Vagina (tissue), 2 donors: ENCODE results near the gene ROGDI. TPM values are rescaled to one million over a fixed set of nuclear protein-coding genes. Genes with fewer than 3 reads are reported as not detected.
A peak's percentile ranks its signal among the peaks of the same experiment; 100 is the strongest.

Source experiments
- DNase-seq, 2 donors: peaks; one replicate each; pipeline ENCODE4 v3.0.0-alpha.2; 2017; ENCODE audit errors: extremely low spot score in 2 of 2
- H3K27ac ChIP-seq: fragments of 200-600 bp; sonication (generic); one replicate; pipeline ENCODE4 v1.5.1; 2019
- H3K27me3 ChIP-seq: fragments of 200-600 bp; sonication (generic); one replicate; pipeline ENCODE4 v1.5.1; 2019
- H3K36me3 ChIP-seq, 2 donors: fragments of 200-600 bp; sonication (generic); one replicate each; pipeline ENCODE4 v1.5.1; 2017 to 2019
- H3K4me1 ChIP-seq: fragments of 200-600 bp; sonication (generic); one replicate; pipeline ENCODE4 v1.5.1; 2019
- H3K4me3 ChIP-seq, 2 donors: fragments of 200-600 bp; sonication (generic); 1 replicate in 1 of 2; 2 replicates in 1 of 2; pipeline ENCODE4 v1.5.1; 2016 to 2019
- H3K9me3 ChIP-seq: fragments of 200-600 bp; sonication (generic); one replicate; pipeline ENCODE4 v1.5.1; 2019
- CTCF ChIP-seq, 3 experiments: fragments of 450-650 bp in 2 of 3; fragments of 200-600 bp in 1 of 3; sonication (generic) in 1 of 3; IDR thresholded peaks; one replicate each; pipeline ENCODE4 v1.5.1; 2017 to 2019; ENCODE audit warnings: antibody characterized with exemption in 3 of 3, mild to moderate bottlenecking in 2 of 3, moderate library complexity in 2 of 3
- POLR2A ChIP-seq, 2 donors: fragments of 450-650 bp; IDR thresholded peaks; one replicate each; pipeline ENCODE4 v1.6.1; 2017; ENCODE audit warnings: antibody characterized with exemption in 2 of 2, mild to moderate bottlenecking in 2 of 2, moderate library complexity in 2 of 2
- POLR2AphosphoS5 ChIP-seq, 2 donors: sonication (generic); formaldehyde crosslinking; IDR thresholded peaks; one replicate each; pipeline ENCODE4 v1.9.0; 2017; ENCODE audit warnings: antibody characterized with exemption in 2 of 2, mild to moderate bottlenecking in 2 of 2, low read depth in 1 of 2; ENCODE audit not compliant: insufficient read depth in 1 of 2
- intact Hi-C: fragments of 100-400 bp; cut with DNase I; formaldehyde crosslinking; loops from one replicate; pipeline ENCODE4 v1.15.1; 2023
- total RNA-seq: library from RNA; depleted of rRNA; stranded (reverse); fragments of >200 nt; gene quantifications from one replicate; pipeline ENCODE4 v1.2.3, GENCODE V29; 2016

ROGDI gene
- total RNA-seq, 1 donor from 2014 or later: 14.0 TPM

- Histone ChIP-seq H3K27me3 (no peaks in the 10 kb centered on the region), H3K4me1 (peaks cover 26% of the 10 kb centered on the region), H3K27ac (no peak overlapping the region), H3K4me3 (no peak overlapping the region), H3K9me3 (no peaks in the 10 kb centered on the region), H3K36me3 (peaks cover 0 to 39% of the 10 kb centered on the region in 2 donors)
- intact Hi-C loops: no loop called here
- no peak for TF ChIP-seq CTCF (IDR thresholded peaks at IDR 0.05)
- TF ChIP-seq POLR2AphosphoS5 (IDR thresholded peaks at IDR 0.05; ENCODE audit: insufficient read depth in 1 of 2, low read depth in 1 of 2): no peak
- TF ChIP-seq POLR2A (IDR thresholded peaks at IDR 0.05): no peak
- no peak for DNase-seq
These were observed 2.8 kb upstream of the ROGDI start for GRCh38 chr16:4805231-4805630.

GRCh38 chr16:4803898-4804762 is 1.7 kb upstream of the ROGDI start:
- H3K27me3 ChIP-seq: no peaks in the 10 kb centered on the region
- no peak overlapping the region for H3K4me3 ChIP-seq
- TF ChIP-seq POLR2AphosphoS5 (IDR thresholded peaks at IDR 0.05; ENCODE audit: insufficient read depth in 1 of 2, low read depth in 1 of 2) (no peak), POLR2A (IDR thresholded peaks at IDR 0.05) (no peak), CTCF (IDR thresholded peaks at IDR 0.05) (no peak)
- DNase-seq: no peak
- no peaks in the 10 kb centered on the region for H3K9me3 ChIP-seq
- H3K4me1 ChIP-seq: peaks cover 30% of the 10 kb centered on the region
- peaks cover 0 to 28% of the 10 kb centered on the region in 2 donors for H3K36me3 ChIP-seq
- H3K27ac ChIP-seq: no peak overlapping the region
- intact Hi-C loops: no loop called here

- Histone ChIP-seq H3K27me3 (no peaks in the 10 kb centered on the region), H3K36me3 (peaks cover 0 to 27% of the 10 kb centered on the region in 2 donors), H3K4me1 (peaks cover 30% of the 10 kb centered on the region), H3K9me3 (no peaks in the 10 kb centered on the region), H3K4me3 (peak overlapping the region in 1 of 2 donors; percentile 68), H3K27ac (no peak overlapping the region)
- no peak for DNase-seq
- intact Hi-C loops: no loop called here
- TF ChIP-seq POLR2AphosphoS5 (IDR thresholded peaks at IDR 0.05; ENCODE audit: insufficient read depth in 1 of 2, low read depth in 1 of 2) (no peak), CTCF (IDR thresholded peaks at IDR 0.05) (no peak), POLR2A (IDR thresholded peaks at IDR 0.05) (no peak)
These were observed 990 bp upstream of the ROGDI start for GRCh38 chr16:4803401-4803844.

- TF ChIP-seq POLR2AphosphoS5 (IDR thresholded peaks at IDR 0.05; ENCODE audit: insufficient read depth in 1 of 2, low read depth in 1 of 2): peak in 1 of 2 donors; percentile 33
- peak in 1 of 3 experiments; percentile 13 for TF ChIP-seq CTCF (IDR thresholded peaks at IDR 0.05)
- TF ChIP-seq POLR2A (IDR thresholded peaks at IDR 0.05): no peak
- peak in 1 of 2 donors; percentile 93 for DNase-seq
- Histone ChIP-seq H3K9me3 (no peaks in the 10 kb centered on the region), H3K4me1 (peaks cover 30% of the 10 kb centered on the region), H3K36me3 (peaks cover 0 to 23% of the 10 kb centered on the region in 2 donors), H3K27ac (peak overlapping the region; percentile 83), H3K27me3 (no peaks in the 10 kb centered on the region), H3K4me3 (peak overlapping the region; percentile 68 to 96)
- intact Hi-C loops: no loop called here
These were observed 340 bp upstream of the ROGDI start for GRCh38 chr16:4802659-4803287.
